GM12865 (cell line): ENCODE results near the gene ATXN7L1.

Experiments
- DNase-seq: peaks from one replicate; pipeline ENCODE4 v3.0.0; 2010; ENCODE audit warnings: low read depth
- H3K4me3 ChIP-seq: 2 replicates; pipeline ENCODE4 v1.5.1; 2011; ENCODE audit warnings: mild to moderate bottlenecking, low read depth, low read length, control low read depth
- TF ChIP-seq, protein P1 (sequence below): IDR thresholded peaks from 2 replicates; pipeline ENCODE4 v1.5.1; 2011; ENCODE audit warnings: low read length, control low read depth, low read depth, inconsistent platforms; ENCODE audit not compliant: insufficient read depth; ENCODE audit errors: missing control alignments

ATXN7L1 gene

DNA sequence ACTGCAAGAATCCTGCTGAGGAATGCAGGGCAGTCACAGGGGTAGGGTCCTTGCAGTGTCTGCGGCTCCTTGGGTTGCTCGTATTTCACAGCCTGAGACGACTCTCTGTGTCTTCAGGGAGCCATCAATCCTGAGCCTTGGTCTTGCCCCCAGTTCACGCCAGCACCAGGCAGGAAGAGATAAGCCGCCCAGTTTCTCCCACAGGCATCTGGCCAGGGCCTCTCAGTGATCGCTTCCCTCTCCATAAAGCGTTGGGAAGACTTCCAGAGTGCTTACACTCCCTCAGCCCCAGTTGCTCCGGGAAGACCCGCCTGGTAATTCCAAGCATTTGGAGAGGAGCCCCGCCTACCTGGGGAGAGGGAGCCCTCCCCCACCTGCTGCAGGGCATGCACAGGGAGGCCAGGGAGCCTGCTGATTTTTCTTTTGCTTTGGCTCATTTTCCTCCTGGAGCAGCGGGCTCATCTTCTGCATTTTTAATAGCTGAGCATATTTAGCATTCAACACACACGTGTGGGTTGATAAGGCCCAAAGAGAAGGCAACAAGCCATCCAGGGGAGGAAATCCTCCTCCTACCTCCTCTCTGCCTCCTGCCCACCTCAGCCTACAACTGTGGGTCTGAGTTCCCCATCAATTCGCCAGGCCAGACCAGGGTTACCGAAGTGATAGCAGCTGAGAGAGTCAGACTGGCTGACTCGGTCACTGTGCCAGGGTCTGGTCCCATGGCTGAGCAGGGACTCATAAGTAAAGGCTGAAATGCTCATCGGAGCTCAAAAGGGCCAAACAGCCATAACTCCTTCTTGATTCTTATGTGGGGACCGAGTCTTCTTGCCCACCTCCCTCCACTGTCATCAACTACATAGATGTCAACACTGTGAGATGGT is 220.7 kb downstream of the ATXN7L1 start:
- no peak for DNase-seq
- TF ChIP-seq, protein P1, sequence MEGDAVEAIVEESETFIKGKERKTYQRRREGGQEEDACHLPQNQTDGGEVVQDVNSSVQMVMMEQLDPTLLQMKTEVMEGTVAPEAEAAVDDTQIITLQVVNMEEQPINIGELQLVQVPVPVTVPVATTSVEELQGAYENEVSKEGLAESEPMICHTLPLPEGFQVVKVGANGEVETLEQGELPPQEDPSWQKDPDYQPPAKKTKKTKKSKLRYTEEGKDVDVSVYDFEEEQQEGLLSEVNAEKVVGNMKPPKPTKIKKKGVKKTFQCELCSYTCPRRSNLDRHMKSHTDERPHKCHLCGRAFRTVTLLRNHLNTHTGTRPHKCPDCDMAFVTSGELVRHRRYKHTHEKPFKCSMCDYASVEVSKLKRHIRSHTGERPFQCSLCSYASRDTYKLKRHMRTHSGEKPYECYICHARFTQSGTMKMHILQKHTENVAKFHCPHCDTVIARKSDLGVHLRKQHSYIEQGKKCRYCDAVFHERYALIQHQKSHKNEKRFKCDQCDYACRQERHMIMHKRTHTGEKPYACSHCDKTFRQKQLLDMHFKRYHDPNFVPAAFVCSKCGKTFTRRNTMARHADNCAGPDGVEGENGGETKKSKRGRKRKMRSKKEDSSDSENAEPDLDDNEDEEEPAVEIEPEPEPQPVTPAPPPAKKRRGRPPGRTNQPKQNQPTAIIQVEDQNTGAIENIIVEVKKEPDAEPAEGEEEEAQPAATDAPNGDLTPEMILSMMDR = no peak
- no peak overlapping the region for H3K4me3 ChIP-seq

GRCh38 chr7:105655067-105655466 is 221.3 kb downstream of the ATXN7L1 start:
- no peak overlapping the region for H3K4me3 ChIP-seq
- TF ChIP-seq, protein P1 = no peak
- no peak for DNase-seq

- TF ChIP-seq, protein P1 = no peak
- no peak for DNase-seq
- H3K4me3 ChIP-seq = no peak overlapping the region
Observed at GRCh38 chr7:105654095-105654686, 222.2 kb downstream of the ATXN7L1 start.

GRCh38 chr7:105653441-105654005 is 222.9 kb downstream of the ATXN7L1 start:
- no peak for DNase-seq
- H3K4me3 ChIP-seq = no peak overlapping the region
- TF ChIP-seq, protein P1 = no peak

DNA sequence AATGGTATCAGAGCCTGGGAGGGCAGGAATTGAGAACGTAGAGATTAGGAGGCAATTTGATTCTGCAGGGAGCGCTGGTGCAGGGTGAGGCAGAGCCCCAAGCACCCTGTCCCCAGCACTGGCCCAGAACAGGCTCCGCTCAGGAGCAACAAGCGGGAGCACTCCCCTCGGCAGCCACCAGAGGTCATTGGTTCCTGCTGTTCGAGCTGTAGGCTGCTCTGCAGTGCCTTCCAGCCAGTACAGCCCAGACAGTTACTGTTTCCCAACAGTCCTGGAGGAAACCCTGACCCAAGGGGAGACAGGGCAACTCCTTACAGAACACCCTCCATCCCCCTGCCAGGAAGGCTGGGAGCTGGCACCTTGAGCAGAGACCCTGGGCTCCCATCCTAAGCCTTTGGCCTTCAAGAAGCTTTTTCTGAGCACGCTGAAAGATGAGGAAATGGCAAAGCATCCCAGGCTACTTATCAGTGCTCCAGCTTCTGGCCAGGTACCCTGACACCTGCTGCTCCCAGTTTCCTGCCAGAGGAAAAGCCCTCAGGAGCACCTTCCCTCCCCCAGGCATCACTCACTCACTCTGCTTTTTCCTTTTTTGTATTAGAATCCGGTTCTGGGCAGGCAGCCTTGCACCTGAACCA is 223.9 kb downstream of the ATXN7L1 start:
- peak; percentile 72 for DNase-seq
- TF ChIP-seq, protein P1 = peak; percentile 85
- no peak overlapping the region for H3K4me3 ChIP-seq

- H3K4me3 ChIP-seq = no peak overlapping the region
- TF ChIP-seq, protein P1 = no peak
- DNase-seq = no peak
Observed at GRCh38 chr7:105651798-105652197, 224.6 kb downstream of the ATXN7L1 start.
